GM19467 (cell line): ENCODE results near the gene SLC25A24.

Experiments
- ATAC-seq: cut with Tn5 transposase; IDR thresholded peaks from one replicate; pipeline ENCODE4 v1.9.1; 2021; ENCODE audit warnings: mild to moderate bottlenecking, moderate library complexity; ENCODE audit not compliant: unreplicated experiment

Gene SLC25A24

GRCh38 chr1:108108119-108108518 lies 92.0 kb downstream of the SLC25A24 start:
- ATAC-seq, result no peak

GRCh38 chr1:108107658-108108057 lies 92.5 kb downstream of the SLC25A24 start:
- no peak for ATAC-seq

- no peak for ATAC-seq
Measured at GRCh38 chr1:108106775-108107174, 93.4 kb downstream of the SLC25A24 start.

DNA sequence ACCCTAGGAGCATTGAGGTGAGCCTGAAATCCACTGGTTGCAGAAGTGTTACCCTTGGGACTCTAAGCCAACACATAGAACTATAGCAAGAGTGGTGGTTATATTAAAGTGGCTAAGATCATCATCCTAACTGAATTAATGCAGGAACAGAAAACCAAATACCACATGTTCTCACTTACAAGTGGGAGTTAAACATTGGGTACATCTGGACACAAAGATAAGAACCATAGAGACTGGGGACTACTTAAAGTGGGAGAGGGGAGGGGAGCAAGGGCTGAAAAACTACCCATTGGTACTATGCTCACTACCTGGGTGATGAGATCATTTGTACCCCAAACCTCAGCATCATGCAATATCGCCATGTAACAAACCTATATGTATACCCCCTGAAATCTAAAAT lies 100.0 kb downstream of the SLC25A24 start:
- no peak for ATAC-seq

GRCh38 chr1:108097018-108097417 lies 103.1 kb downstream of the SLC25A24 start:
- no peak for ATAC-seq

DNA sequence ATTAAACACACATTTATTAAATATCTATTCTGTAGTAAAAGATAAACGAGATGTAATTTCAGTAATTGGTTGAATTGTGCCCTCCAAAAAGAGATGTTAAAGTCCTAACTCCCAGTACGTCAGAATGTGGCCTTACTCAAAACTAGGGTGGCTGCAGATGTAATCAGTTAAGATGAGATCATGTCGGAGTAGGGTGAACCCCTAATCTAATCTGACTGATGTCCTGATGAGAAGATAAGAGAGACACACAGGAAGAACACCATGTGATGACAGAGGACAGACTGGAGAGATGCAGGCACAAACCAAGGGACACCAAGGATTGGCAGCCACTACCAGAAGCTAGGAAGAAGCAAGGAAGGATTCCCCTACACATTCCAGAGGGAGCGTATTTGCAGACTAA lies 104.1 kb downstream of the SLC25A24 start:
- no peak for ATAC-seq

GRCh38 chr1:108089477-108089876 lies 110.7 kb downstream of the SLC25A24 start:
- no peak for ATAC-seq

- ATAC-seq, result no peak
Measured at GRCh38 chr1:108085628-108086027, 114.5 kb downstream of the SLC25A24 start.

DNA sequence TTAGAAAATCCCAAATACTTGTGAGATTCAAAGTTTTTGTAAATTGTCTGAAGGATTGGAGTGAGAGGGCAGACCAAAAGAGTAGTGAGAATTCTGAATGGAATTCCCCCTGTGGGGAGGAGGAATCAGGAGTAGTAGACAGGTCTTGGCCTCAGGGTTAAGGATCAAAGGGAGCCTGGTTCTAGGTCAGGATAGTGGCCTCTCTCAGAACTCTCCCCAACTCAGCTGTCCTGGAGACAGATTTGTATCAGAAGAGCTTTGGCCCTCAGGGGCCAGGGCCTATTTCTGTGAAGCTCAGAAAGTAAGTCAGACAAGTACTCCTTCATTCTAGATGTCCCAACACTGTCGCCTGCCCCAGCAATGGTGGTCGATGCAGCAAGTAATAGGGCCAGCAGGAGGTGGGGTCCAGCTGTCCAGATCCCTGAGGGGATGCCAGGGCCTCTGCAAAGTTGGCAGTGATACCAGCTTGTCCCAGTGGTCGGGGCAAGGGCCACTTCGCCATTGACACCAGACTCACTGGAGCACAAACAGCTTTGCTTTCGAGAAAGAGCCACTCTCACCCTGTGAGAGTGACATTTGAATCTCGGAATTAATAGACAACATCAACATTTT lies 115.2 kb downstream of the SLC25A24 start:
- ATAC-seq, result no peak
